ENCODE measurements around the gene CPTP. TPM values are rescaled to one million over a fixed set of nuclear protein-coding genes. Genes with fewer than 3 reads are reported as not detected.

CPTP gene
- total and polyA plus RNA-seq, 2 of the 13 experiments (the other 11 are each of a cell fraction or from before 2014, with no cell fraction given) = 5.5 to 9.3 TPM

DNA sequence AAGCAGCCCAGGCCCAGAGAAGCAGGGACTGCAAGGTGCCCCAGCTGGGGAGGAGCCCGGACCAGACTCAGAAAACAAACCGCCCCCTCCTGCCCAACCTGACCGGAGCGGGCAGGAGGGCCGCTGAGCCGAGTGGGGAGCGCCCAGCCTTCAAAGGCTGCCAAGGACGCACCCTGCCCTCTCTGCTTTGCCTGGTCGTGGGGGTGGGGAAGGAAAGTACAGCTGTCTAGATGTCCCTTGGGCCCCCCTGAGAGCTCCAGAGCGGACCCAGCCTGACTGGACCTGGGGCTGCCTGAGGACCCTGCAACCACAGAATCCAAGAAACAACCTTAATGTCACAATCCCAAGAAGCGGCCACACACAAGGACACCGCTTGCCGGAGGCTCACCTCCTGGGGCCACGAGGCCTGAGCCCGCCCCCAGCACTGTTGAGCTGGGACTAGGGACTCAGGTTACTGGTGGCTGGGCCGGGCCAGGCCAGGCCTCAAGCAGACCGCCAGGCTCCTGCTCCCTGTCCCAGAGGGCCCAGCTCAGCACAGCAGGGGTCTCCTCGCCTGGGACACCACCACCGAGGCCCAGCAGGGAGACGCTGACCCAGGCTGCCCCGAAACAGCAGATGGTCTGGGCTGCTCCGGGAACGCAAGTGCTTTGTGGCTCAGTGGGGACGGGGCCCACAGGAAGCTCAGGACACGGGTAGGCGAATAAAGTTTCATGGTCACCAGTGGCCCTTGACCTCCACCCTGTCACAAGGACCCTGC is 23.2 kb downstream of the CPTP start (continued):
- TF ChIP-seq, protein P1, sequence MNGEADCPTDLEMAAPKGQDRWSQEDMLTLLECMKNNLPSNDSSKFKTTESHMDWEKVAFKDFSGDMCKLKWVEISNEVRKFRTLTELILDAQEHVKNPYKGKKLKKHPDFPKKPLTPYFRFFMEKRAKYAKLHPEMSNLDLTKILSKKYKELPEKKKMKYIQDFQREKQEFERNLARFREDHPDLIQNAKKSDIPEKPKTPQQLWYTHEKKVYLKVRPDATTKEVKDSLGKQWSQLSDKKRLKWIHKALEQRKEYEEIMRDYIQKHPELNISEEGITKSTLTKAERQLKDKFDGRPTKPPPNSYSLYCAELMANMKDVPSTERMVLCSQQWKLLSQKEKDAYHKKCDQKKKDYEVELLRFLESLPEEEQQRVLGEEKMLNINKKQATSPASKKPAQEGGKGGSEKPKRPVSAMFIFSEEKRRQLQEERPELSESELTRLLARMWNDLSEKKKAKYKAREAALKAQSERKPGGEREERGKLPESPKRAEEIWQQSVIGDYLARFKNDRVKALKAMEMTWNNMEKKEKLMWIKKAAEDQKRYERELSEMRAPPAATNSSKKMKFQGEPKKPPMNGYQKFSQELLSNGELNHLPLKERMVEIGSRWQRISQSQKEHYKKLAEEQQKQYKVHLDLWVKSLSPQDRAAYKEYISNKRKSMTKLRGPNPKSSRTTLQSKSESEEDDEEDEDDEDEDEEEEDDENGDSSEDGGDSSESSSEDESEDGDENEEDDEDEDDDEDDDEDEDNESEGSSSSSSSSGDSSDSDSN (CRISPR knock-in tag; IDR thresholded peaks at IDR 0.05) = peak; percentile 86
- no peak for TF ChIP-seq GPN1 (CRISPR knock-in tag; IDR thresholded peaks at IDR 0.05; ENCODE audit: borderline replicate concordance)
- TF ChIP-seq, protein P2, sequence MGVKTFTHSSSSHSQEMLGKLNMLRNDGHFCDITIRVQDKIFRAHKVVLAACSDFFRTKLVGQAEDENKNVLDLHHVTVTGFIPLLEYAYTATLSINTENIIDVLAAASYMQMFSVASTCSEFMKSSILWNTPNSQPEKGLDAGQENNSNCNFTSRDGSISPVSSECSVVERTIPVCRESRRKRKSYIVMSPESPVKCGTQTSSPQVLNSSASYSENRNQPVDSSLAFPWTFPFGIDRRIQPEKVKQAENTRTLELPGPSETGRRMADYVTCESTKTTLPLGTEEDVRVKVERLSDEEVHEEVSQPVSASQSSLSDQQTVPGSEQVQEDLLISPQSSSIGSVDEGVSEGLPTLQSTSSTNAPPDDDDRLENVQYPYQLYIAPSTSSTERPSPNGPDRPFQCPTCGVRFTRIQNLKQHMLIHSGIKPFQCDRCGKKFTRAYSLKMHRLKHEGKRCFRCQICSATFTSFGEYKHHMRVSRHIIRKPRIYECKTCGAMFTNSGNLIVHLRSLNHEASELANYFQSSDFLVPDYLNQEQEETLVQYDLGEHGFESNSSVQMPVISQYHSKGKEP (CRISPR knock-in tag; IDR thresholded peaks at IDR 0.05) = no peak
- TF ChIP-seq NCOA1 (CRISPR knock-in tag; IDR thresholded peaks at IDR 0.05) = no peak
- peak; percentile 17; the same call in 1 of the 2 replicates for TF ChIP-seq MTA1 (CRISPR knock-in tag; IDR thresholded peaks at IDR 0.05; ENCODE audit: borderline replicate concordance)
- TF ChIP-seq TARDBP (CRISPR knock-in tag; IDR thresholded peaks at IDR 0.05) = no peak
- TF ChIP-seq FOXJ3 (CRISPR knock-in tag; IDR thresholded peaks at IDR 0.05; ENCODE audit: borderline replicate concordance) = no peak
- peak; percentile 18; the same call in 1 of the 2 replicates for TF ChIP-seq AKAP8 (CRISPR knock-in tag; IDR thresholded peaks at IDR 0.05)
- peak; percentile 9; the same call in 1 of the 2 replicates for TF ChIP-seq ELF3 (CRISPR knock-in tag; IDR thresholded peaks at IDR 0.05)
- TF ChIP-seq GZF1 (CRISPR knock-in tag; IDR thresholded peaks at IDR 0.05) = no peak
- TF ChIP-seq ZEB1 (IDR thresholded peaks at IDR 0.05; ENCODE audit: insufficient replicate concordance, low read depth) = no peak
- TF ChIP-seq ZNF619 (CRISPR knock-in tag; IDR thresholded peaks at IDR 0.05) = no peak
- TF ChIP-seq ZNF207 (IDR thresholded peaks at IDR 0.05; ENCODE audit: borderline replicate concordance) = no peak
- no peak for TF ChIP-seq TCF7L2 (IDR thresholded peaks at IDR 0.05; ENCODE audit: low read depth, low read length)
- TF ChIP-seq ZNF768 (CRISPR knock-in tag; IDR thresholded peaks at IDR 0.05) = no peak
- TF ChIP-seq, protein P3, sequence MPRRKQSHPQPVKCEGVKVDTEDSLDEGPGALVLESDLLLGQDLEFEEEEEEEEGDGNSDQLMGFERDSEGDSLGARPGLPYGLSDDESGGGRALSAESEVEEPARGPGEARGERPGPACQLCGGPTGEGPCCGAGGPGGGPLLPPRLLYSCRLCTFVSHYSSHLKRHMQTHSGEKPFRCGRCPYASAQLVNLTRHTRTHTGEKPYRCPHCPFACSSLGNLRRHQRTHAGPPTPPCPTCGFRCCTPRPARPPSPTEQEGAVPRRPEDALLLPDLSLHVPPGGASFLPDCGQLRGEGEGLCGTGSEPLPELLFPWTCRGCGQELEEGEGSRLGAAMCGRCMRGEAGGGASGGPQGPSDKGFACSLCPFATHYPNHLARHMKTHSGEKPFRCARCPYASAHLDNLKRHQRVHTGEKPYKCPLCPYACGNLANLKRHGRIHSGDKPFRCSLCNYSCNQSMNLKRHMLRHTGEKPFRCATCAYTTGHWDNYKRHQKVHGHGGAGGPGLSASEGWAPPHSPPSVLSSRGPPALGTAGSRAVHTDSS (CRISPR knock-in tag; conservative IDR thresholded peaks at IDR 0.05) = no peak
- TF ChIP-seq YEATS4 (CRISPR knock-in tag; IDR thresholded peaks at IDR 0.05; ENCODE audit: borderline replicate concordance) = no peak; the same call in 1 of the 2 replicates
- peak; percentile 28 for TF ChIP-seq PTBP1 (IDR thresholded peaks at IDR 0.05; ENCODE audit: low read depth, low read length, poor library complexity, severe bottlenecking)
- no peak for TF ChIP-seq PHF20 (CRISPR knock-in tag; IDR thresholded peaks at IDR 0.05)
- TF ChIP-seq ZNF230 (CRISPR knock-in tag; IDR thresholded peaks at IDR 0.05) = no peak; the same call in 1 of the 2 replicates
- no peak for TF ChIP-seq ZFP41 (CRISPR knock-in tag; IDR thresholded peaks at IDR 0.05; ENCODE audit: borderline replicate concordance)
- TF ChIP-seq ZNF761 (CRISPR knock-in tag; conservative IDR thresholded peaks at IDR 0.05) = no peak
- no peak for TF ChIP-seq ZNF264 (CRISPR knock-in tag; IDR thresholded peaks at IDR 0.05)
- TF ChIP-seq ZNF33B (CRISPR knock-in tag; IDR thresholded peaks at IDR 0.05) = no peak
- TF ChIP-seq ZNF101 (CRISPR knock-in tag; IDR thresholded peaks at IDR 0.05; ENCODE audit: borderline replicate concordance, low read depth) = 0 out of 2 replicates have a peak, but pooled peaks have one; percentile 61
- TF ChIP-seq TCF7 (IDR thresholded peaks at IDR 0.05; ENCODE audit: low read depth) = 0 out of 2 replicates have a peak, but pooled peaks have one; percentile 59
- no peak for TF ChIP-seq SYNCRIP (IDR thresholded peaks at IDR 0.05; ENCODE audit: insufficient read depth, low read depth, low read length)
